ENCODE measurements around the gene CLDN20.

GRCh38 chr6:155253337-155253736 lies 10.5 kb upstream of the CLDN20 start:
- TF ChIP-seq CTCF (IDR thresholded peaks at IDR 0.05 in 2 of 3, conservative IDR thresholded peaks at IDR 0.05 in 1 of 3; ENCODE audit: control insufficient read depth in 2 of 3, extremely low read depth in 1 of 3, insufficient read depth in 1 of 3, low read depth in 3 of 3, low read length in 3 of 3) (no peak), MAX (IDR thresholded peaks at IDR 0.05; ENCODE audit: low read depth, low read length) (no peak), EZH2 (IDR thresholded peaks at IDR 0.05; ENCODE audit: borderline replicate concordance, control insufficient read depth, low read depth, low read length) (no peak), POLR2A (IDR thresholded peaks at IDR 0.05; ENCODE audit: low read depth, low read length) (no peak), EP300 (IDR thresholded peaks at IDR 0.05; ENCODE audit: borderline replicate concordance in 1 of 2, control insufficient read depth in 1 of 2, low read depth in 2 of 2, low read length in 2 of 2) (no peak)
- TF ChIP-seq, protein P1, sequence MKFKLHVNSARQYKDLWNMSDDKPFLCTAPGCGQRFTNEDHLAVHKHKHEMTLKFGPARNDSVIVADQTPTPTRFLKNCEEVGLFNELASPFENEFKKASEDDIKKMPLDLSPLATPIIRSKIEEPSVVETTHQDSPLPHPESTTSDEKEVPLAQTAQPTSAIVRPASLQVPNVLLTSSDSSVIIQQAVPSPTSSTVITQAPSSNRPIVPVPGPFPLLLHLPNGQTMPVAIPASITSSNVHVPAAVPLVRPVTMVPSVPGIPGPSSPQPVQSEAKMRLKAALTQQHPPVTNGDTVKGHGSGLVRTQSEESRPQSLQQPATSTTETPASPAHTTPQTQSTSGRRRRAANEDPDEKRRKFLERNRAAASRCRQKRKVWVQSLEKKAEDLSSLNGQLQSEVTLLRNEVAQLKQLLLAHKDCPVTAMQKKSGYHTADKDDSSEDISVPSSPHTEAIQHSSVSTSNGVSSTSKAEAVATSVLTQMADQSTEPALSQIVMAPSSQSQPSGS (IDR thresholded peaks at IDR 0.05; ENCODE audit: low read length), result no peak

Data from GM12878 (cell line).